Body of pancreas (tissue), 4 donors: ENCODE results near the gene ERC1.

Experiments used
- POLR2A ChIP-seq, 3 donors: fragments of 450-650 bp; IDR thresholded peaks; one replicate each; pipeline ENCODE4 v1.6.1; 2016; ENCODE audit warnings: antibody characterized with exemption in 3 of 3, mild to moderate bottlenecking in 2 of 3
- TF ChIP-seq, protein P1 (sequence below), 7 experiments: fragments of 450-650 bp in 4 of 7; fragments of 200-600 bp in 3 of 7; sonication (generic) in 3 of 7; IDR thresholded peaks; one replicate each; pipeline ENCODE4 v1.5.1; 2016 to 2019; ENCODE audit warnings: antibody characterized with exemption in 7 of 7

DNA sequence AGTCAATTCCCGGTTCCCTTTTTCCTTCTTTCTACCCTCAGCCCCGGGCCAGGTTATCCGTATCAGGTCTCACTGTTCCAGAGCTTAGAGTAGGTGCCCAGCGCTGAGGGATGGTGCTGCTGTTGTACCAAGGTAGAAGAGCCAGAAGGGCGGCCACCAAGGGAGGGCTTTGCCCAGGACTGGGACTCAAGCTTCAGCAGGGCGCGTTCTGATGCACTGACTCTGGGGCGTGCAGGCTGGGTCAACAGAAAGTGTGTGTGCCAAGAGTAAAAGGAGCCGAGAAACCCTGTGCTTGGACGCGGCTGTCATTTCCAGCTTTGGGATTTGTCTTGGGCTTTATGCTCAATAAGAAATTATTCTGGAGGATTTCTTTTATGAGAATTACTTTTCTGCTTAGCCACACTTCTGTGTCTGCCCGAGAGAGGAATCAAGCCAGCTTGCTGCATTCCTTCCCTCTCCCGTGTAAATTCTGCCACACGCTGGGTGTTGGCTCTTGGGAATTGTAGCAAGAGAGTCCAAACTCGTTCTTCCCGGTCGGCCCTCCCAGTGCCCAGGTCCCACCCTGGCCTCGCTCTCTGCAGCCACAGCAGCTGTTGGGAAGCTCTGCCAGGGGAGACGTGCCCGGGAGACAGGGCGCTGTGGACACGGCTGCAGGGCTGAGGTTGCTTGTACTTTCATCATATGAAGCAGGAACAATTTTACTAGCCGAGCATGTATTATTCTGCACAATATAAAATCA, 505.3 kb downstream of the ERC1 start:
- TF ChIP-seq, protein P1, sequence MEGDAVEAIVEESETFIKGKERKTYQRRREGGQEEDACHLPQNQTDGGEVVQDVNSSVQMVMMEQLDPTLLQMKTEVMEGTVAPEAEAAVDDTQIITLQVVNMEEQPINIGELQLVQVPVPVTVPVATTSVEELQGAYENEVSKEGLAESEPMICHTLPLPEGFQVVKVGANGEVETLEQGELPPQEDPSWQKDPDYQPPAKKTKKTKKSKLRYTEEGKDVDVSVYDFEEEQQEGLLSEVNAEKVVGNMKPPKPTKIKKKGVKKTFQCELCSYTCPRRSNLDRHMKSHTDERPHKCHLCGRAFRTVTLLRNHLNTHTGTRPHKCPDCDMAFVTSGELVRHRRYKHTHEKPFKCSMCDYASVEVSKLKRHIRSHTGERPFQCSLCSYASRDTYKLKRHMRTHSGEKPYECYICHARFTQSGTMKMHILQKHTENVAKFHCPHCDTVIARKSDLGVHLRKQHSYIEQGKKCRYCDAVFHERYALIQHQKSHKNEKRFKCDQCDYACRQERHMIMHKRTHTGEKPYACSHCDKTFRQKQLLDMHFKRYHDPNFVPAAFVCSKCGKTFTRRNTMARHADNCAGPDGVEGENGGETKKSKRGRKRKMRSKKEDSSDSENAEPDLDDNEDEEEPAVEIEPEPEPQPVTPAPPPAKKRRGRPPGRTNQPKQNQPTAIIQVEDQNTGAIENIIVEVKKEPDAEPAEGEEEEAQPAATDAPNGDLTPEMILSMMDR (IDR thresholded peaks at IDR 0.05) = no peak
- TF ChIP-seq POLR2A (IDR thresholded peaks at IDR 0.05) = no peak
